Tracheal epithelial cell (primary cell): ENCODE data around the gene PIK3R5. TPM values are rescaled to one million over a fixed set of nuclear protein-coding genes. Genes with fewer than 3 reads are reported as not detected.

Source experiments
- total RNA-seq: library from RNA; depleted of rRNA; stranded (reverse); fragments of >200 nt; gene quantifications from 2 replicates; pipeline ENCODE4 v1.2.1, GENCODE V29; 2014

Gene PIK3R5, protein sequence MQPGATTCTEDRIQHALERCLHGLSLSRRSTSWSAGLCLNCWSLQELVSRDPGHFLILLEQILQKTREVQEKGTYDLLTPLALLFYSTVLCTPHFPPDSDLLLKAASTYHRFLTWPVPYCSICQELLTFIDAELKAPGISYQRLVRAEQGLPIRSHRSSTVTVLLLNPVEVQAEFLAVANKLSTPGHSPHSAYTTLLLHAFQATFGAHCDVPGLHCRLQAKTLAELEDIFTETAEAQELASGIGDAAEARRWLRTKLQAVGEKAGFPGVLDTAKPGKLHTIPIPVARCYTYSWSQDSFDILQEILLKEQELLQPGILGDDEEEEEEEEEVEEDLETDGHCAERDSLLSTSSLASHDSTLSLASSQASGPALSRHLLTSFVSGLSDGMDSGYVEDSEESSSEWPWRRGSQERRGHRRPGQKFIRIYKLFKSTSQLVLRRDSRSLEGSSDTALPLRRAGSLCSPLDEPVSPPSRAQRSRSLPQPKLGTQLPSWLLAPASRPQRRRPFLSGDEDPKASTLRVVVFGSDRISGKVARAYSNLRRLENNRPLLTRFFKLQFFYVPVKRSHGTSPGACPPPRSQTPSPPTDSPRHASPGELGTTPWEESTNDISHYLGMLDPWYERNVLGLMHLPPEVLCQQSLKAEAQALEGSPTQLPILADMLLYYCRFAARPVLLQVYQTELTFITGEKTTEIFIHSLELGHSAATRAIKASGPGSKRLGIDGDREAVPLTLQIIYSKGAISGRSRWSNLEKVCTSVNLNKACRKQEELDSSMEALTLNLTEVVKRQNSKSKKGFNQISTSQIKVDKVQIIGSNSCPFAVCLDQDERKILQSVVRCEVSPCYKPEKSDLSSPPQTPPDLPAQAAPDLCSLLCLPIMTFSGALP
- total RNA-seq: not detected in 2 replicates

GRCh38 chr17:8965394-8966168 is at the start of gene PIK3R5:
TSS of gene PIK3R5 (minus strand) at chr17:8965707. CDS start at chr17:8911494, 54,213 bp downstream.

DNA sequence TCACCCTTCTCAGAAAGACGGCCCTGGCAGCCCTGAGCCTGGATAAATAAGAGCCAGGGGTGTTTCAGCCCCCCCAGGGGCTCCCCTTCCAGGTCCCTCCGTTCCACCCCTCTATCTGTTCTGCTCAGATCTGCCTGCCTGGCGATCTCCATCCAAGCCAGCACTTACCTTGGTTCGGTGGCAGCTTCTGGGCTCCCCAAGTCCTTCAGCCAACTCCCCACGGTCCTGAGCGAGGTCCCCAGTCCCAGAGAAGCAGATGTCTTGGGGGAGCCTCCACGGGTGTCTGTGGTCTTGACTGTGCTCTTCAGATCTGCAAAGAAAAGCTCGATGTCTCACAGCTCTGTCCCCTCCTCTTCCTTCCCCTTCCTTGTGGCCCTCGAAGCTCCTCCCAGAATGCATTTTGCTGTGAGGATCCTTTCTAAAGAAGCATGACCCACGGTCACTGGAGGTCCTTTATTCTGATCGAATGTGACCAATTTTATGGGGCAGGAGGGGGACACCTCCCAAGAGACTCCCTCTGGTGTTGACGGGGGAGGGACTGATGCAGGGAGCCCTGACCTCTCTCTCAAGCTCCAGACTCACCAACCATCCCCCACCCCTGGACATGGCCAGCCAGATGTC is 98.0 kb downstream of the PIK3R5 start, which contains the start of gene PIK3R6:
Gene PIK3R6, minus strand, starts transcription at position 314 of the 621 bp plus-strand sequence. CDS start 17,880 bp downstream, outside the sequence.

Other genes with a start within 250 kb of the PIK3R5 start
- gene CCDC42, start 220.9 kb downstream of the PIK3R5 start, total RNA-seq: not detected in 2 replicates
- not detected in 2 replicates for gene SPDYE4, start 207.2 kb downstream of the PIK3R5 start, total RNA-seq
- 0.48 TPM in 1 of 2 replicates, not detected in the other for gene MFSD6L, start 166.3 kb downstream of the PIK3R5 start, total RNA-seq
- gene PIK3R6, start 98.0 kb downstream of the PIK3R5 start, total RNA-seq: not detected in 2 replicates
- gene NTN1, start 55.8 kb upstream of the PIK3R5 start, total RNA-seq: 0.21 and 4.6 TPM in 2 replicates